Measurements from ENCODE around the gene USP53.
A peak's percentile ranks its signal among the peaks of the same experiment; 100 is the strongest.
"Not testable (repeated sequence)": the region's sequence is repeated elsewhere in the genome, so short reads cannot be mapped to it uniquely, and the experiment has no call there.

Gene USP53

DNA sequence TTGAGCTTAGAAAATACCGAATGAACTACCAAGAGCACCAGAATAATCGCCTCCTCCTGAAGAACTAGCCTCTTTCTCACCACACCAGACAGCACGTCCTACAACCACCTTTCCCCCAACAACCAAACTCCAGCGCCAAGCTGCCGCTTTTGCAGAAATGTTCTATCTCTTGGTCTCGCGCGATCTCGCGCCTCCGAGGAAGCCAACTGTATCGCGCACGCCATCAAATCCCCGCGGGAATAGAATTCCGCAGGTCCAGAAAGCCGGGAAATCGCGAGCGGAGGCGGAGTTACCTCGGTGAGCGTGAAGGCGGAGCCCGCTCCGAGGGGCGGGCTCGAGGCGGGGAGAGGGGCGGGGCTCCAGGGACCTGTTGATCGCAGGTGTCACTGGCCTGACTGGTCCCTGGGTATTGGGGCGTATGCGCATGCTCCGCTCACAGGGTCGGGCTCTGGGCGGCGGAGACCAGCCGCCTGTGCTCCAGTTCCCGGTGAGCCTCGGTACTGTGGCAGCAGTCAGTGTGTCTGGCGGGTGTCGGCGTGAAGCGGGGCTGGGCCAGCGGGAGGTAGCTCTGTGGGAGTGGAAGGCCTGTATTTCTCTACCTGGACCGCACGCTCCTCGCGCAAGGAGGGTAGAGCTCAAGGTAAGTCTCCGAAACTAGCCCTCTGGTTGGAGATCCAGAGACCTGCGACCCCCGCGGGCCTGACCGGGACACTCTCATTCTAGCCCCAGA lies at the start of gene USP53:
TSS of gene USP53 (plus strand) at position 480 of the 730 bp plus-strand sequence. CDS start 27,047 bp downstream, outside the sequence.
- DNase-seq = peak; percentile 99

DNA sequence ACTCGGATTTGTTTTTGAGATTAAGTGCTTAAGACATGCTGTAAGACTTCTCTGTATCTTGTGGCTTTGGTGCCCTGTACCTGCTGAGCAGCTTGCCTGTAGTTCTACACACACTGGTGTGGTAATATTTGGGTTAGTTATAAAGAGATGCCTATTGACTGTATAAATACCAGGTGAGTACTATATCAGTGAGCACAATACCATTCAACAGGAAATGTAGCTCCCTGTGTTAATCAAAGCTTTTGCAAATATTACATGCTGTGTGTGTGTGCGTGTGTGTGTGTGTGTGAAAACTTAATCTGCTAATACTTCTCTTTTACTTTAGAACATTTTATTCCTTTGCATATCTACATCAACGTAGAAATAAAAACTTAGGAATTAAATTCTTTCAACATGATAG lies 46.7 kb upstream of the USP53 start:
- DNase-seq = no peak

DNA sequence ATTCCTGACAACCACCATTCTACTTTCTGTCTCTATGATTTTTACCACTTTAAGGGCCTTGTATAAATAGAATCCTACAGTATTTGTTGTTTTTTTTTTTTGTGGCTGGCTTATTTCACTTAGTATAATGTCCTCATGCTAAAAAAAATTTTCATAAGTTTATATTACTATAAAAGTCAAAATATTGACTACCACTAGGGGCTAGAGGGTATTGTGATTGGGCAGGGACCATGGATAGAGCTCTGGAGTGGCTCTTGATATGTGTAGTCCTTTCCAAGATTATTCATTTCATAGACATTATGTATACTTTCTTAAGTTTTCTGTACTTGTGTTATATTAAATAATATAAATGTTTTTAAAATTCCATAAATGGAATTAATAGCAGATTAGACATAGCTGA lies 42.3 kb upstream of the USP53 start:
- DNase-seq = no peak

DNA sequence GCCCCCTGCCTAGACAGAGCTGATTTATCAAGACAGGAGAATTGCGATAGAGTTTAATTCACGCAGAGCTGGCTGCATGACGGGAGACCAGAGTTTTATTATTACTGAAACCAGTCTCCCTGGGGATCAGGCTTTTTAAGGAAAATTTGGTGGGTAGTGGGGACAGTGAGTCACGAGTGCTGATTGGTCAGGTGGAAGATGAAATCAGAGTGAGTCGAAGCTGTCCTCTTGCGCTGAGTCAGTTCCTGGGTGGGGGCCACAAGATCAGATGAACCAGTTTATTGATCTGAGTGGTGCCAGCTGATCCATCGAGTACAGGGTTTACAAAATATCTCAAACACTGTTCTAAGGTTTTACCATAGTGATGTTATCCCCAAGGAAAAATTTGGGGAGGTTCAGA lies 40.3 kb upstream of the USP53 start:
- DNase-seq = peak; percentile 15

DNA sequence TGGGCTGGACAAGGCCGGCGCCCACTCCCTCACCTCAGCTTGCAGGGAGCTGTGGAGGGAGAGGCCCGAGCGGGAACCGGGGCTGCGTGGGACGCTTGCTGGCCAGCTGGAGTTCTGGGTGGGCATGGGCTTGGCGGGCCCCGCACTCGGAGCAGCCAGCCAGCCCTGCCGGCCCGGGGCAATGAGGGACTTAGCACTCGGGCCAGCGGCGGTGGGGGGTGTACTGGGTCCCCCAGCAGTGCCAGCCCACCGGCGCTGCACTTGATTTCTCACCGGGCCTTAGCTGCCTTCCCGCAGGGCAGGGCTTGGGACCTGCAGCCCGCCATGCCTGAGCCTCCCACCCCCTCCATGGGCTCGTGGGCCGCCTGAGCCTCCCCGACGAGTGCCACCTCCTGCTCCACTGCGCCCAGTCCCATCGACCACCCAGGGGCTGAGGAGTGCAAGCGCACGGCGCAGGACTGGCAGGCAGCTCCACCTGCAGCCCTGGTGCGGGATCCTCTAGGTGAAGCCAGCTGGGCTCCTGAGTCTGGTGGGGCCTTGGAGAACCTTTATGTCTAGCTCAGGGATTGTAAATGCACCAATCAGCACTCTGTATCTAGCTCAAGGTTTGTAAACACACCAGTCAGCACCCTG lies 38.7 kb upstream of the USP53 start:
- DNase-seq = not testable (repeated sequence)

DNA sequence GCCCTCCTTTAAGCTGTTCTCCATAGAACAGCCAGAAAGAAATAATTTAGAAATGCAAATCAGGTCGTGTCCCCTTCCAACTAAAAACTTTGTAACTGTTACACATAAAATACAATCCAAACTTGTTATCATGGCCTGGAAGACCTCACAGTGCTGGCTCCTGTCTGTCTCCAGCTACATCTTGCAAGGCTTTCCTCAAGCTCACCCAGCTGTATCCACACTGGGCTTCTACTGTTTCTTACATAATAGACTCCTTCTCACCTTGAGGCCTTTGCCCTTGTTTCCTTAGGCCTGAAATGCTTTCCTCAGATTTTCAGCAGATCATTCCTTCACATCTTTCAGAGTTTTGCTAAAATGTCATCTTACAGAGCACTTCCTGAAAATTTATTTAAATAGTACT lies 33.5 kb upstream of the USP53 start:
- no peak for DNase-seq

DNA sequence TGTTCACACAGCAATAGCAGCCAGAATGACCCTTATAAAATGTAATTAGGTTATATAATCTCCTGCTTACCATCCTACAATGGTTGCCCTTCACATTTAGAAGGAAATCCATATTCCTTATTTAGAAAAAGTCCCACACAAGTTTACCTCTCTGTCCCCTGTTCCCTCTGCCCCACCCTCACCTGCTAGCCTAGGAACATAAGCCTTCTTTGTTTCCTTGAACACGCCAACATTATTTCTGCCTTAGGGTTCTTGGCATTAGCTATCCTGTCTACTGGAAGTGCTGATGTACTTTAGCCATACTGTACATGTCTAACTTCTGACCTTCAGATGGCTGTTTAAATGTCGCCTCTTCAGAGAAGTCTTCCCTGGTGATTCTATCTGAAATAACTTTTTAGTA lies 28.4 kb upstream of the USP53 start:
- DNase-seq = no peak

DNA sequence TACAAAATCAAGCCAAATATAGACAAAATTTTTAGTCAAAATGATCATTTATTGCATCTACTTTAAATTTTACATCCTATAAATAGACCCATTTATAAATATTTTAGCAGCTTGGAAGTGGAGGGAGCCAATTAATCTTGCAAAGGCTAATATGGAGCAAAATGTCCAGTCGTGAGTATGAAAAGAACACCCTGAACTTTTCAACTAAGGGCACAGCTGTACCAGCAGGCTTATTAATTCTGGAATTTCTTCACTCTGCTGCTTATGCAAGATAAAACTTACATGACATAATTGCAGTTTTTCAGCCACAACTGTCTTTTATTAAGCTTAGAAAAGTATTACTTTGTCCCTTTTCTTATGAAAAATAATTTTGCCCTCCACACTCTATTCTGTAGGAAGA lies 22.9 kb upstream of the USP53 start:
- no peak for DNase-seq

DNA sequence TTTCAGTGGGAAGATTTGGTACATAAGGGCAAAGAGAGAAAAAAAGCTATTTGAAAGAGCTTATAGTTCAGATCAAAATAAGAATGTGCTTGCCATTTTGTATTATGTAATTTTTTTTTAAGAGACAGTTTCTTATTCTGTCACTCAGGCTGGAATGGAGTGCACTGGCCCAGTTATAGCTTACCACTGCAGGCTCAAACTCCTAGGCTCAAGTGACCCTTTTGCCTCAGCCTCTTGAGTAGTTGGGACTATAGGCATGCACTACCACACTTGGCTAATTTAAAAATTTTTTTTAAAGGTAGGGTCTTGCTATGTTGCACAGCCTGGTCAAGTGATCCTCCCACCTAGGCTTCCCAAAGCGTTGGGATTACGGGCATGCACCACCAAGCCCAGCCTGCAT lies 22.2 kb upstream of the USP53 start:
- no peak for DNase-seq

DNA sequence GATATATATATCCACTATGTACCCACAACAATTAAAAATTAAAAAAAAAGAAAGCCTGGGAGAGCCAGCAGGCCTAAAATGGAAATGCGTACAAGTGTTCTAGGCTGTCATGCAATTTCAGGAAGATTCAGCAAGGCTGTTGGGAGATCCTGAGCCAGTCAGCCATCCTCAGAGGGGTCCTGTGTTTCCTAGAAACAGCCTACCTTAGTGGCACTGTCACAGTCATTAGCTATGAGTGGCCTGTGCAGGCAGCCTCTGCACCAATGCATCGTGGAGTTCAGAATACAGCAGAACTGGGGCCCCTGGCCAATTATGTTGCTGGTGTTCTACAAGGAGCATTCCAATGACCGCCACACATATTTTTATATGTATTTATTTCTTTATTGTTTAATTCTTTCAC lies 21.0 kb upstream of the USP53 start:
- DNase-seq = no peak

DNA sequence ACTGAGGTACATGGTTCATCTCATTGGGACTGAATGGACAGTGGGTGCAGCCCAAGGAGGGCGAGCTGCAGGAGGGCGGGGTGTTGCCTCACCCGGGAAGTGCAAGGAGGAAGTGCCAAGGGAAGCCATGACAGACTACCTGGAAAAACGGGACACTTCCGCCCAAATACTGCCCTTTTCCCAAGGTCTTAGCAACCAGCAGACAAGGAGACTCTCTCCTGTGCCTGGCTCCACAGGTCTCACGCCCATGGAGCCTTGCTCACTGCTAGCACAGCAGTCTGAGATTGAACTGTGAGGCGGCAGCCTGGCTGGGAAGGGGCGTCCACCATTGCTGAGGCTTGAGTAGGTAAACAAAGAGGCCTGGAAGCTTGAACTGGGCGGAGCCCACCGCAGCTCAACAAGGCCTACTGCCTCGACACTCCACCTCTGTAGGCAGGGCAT lies 14.7 kb upstream of the USP53 start:
- no peak for DNase-seq

DNA sequence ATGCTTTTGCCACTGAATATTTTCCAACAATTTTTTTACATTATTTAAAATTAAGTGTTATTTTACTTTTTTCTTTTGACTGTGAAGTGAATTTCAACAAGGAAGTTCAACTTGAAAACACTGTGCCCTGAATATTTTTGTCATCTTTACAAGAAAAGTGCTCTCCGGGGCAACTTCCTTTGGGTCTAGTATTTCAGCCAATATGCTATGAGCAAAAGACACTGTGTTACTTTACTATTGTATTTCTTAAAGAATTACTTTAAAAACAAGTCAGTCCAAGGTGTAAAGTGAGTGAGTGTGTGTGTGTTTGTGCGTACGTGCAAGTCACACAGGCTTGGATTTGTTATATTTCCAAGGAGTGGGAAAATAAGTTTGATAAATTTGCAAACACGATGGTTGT lies 7.6 kb upstream of the USP53 start:
- no peak for DNase-seq

DNA sequence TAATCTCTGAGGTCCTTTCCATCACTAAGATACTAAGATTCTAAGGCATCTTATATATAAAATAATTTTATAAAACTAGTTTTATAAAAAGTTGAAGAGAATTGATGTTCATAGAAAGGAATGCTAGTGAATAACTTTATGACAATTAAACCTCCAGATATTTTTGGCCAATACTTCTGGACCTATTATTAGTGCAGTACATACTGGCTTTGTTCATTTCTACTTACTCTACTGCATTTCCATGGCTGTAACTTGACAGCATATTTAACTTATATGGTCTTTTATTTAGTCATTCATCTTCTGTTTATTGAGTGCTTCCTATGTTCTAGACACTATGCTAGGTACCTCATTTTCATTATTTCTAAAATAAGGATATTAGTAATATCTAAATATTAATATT lies 6.8 kb upstream of the USP53 start:
- no peak for DNase-seq

DNA sequence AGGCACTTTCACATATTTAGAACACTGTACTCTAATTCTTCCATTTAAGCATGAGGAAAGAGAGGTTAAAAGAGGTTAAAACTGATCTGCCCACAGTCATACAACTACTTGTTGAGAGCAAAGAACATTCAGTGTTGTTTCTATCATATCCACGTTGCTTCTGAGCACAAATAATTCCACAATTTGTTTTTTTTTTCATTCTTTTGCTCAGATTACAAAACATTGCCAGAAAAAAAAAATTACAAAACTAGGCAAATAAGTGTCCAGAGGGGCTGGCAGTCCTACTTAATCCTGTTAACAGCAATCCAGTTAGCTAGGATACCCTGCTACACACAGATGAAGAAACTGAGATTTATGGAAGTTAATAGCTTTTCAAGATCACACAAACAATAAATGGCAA lies 6.3 kb upstream of the USP53 start:
- DNase-seq = no peak

DNA sequence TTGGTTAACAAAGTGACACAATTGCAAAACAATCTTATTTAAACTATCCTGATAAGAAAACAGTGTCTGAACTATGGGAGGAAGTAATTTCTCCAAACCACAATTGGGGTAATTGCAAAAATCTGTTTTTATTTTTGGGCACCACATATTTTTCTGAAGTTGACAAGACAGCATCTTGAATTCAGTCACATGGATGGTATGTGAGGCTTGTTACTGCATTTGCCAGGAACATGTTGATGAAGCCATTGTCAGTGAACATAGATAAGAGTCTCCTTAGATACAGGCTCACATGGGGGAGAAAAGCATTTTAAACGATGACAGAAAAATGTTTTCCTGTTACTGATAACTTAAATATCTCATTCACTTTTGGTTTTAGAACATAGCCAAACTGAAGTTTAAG lies 5.5 kb upstream of the USP53 start:
- DNase-seq = peak; percentile 83

DNA sequence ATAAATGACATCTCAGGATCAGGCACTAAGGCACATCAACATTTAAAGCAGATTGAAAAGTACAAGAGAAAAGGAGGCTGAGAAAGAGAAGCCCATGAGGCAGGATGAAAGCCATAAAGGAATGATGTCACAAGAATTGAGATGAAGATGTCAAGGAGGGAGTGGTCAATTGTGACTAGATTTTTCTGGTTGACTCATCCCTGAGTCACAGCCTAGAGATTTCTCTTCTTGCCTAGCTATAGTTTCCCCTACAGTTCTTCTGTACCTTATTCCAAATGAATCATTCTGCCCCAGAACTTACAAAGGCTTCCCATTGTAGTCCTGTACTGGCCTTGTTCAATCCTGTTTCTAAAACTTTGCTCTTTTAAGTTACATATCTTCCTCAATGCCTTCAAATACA lies 3.4 kb upstream of the USP53 start:
- peak; percentile 97 for DNase-seq

DNA sequence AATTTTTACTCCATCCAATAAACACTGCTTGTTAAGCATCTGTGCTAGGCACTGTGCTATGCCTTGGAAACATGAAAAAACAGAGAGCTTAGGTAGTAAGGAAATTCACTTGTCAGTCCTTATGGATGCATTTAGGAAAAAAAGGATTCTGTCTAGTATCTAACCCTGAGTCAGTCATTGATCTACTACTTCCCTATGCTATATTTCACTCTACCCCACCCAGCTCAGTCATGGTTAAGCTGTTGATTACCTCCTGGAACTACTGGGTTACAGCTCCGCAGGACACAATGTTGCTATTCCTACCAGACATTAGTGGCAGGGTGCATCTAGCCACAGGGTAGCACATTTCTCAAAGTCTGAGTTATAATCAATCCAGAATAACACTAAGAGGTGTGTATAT lies 2.9 kb upstream of the USP53 start:
- DNase-seq = no peak

DNA sequence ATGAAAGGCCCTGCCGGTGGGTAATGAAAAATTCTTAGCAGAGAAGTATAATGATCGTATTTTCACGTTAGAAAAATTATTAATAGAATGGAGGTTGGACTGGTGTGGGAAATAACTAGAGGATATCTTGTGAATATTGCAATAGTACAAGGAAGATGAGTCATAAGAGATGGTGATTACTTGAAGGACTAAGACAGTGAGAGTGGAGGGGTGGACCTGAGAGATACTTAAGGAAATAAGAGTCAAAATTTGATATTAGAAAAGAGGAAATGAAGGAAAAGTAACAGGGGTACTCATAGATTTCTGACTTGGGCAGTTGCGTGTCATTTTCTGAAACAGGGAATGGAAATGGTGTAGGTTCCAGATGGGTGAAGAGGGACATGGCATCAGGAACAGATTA lies 1.7 kb upstream of the USP53 start:
- DNase-seq = peak; percentile 39

DNA sequence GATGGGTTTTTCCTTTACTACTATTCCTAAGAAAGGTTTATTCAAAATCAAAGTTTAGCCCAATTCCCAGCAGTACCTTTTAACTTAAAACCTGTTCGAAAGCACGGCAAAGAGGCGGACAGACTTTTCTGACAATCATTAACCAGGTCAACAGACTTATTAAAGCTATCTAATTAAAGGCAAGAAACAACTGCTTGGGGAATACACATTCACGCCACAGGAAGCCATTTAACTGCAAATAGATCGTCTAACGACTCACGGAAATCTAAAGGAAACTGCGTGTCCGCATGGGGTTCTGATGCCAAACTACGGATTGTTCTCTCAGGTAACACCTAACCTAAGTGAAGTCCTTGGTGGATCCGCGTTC lies 663 bp upstream of the USP53 start:
- DNase-seq = no peak

DNA sequence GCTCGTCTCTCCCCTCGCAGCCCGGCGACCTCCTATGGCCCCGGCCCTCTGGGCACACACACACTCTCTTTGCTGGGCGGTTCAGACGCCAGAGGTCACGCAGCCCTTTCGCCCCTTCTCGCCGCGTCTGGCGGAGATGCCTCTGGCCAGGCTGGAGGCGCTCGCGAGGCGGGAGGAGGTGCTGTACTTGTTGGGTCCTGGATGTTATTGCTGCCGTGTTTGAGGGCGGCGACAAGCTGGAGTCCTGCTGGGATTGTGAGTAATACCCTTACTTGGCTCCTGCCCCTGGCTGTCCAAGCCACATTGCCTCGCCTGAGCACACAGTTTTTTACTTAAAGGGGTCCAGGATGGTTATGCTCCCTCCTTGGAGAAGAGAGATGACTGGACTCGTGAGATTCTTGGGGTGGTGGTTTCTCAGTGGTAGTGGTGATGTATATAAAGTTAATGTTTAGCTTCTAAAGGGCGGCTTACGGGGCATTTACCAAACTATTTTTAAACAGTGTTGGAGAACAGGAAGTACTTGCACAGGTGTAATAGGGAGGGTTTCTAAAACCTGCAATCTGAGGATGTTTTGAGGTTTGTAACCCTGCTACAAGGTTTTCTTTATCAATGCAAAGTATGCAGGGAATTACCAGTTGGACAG lies 572 bp downstream of the USP53 start:
- DNase-seq = peak; percentile 92

DNA sequence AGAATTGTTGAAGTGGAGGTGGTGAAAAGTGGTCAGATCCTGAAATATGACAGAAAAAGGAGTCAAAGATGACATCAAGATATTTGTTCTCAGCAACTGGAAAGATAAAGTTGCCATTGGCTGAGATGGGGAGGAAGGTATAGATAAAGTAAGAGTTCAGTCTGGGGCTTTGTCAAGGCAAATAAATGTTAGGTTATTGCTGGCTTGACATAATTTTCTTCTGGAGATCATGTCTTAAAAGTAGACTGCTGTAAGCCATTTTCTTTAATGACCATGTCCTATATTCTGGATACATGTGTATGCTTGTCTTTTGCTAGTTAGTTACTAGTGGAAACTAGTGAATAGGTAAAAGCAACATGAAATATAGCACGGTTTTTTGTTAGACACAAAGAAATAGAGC lies 5.6 kb downstream of the USP53 start:
- no peak for DNase-seq

DNA sequence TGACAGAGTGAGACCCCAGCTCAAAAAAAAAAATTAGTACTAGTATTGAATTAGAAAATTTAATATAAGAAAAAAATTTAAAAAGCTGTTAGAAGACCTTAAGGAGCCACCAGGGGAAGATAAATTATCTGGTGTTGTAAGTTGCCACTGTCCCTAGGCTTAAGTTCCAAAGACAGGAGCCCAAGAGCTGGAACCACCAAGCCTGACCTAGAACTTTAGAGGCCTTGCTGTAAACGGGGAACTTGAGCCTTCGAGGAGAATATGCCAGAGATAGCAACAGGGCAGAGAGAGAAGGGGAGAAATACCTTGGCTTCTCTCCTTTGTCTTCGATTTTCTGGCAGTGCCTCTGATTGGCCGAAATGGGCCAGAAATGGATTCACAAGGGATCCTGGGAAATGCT lies 8.9 kb downstream of the USP53 start:
- no peak for DNase-seq

DNA sequence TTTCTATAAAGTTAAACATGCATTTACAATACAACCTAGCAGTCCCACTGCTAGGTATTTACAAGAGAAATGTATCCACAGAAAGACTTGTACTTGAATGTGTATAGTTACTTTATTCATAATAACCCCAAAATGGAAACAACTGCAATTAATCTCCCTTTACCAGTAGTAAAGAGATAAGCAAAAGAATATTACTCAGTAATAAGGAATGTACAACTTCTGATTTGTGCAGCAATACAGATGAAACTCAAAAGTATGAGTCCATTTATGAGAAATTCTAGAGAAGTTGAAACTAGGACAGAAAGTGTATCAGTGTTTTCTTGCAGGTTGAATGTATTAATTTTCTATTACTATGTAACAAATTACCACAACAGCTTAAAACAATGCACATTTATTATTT lies 15.2 kb downstream of the USP53 start:
- DNase-seq = peak; percentile 39

DNA sequence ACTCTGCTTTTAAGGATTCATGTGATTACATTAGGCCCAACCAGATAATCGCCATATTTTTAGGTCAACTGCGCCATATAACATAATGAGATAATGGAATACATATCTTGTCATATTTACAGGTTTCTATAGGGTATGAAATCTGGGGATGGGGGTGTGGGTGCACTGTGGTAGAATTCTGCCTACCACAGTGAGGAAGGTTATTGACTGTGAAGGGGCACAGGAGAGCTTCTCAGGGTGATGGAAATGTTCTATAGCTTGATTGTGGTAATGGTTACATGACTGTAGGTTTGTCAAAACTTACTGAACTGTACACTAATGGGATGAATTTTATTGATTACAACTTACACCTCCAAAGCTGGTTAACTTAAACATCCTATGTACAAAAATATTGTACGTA lies 15.9 kb downstream of the USP53 start:
- no peak for DNase-seq

Measured in fibroblast of skin of right biceps (primary cell).